ENCODE measurements around the gene EPHX1.

EPHX1 gene

DNA sequence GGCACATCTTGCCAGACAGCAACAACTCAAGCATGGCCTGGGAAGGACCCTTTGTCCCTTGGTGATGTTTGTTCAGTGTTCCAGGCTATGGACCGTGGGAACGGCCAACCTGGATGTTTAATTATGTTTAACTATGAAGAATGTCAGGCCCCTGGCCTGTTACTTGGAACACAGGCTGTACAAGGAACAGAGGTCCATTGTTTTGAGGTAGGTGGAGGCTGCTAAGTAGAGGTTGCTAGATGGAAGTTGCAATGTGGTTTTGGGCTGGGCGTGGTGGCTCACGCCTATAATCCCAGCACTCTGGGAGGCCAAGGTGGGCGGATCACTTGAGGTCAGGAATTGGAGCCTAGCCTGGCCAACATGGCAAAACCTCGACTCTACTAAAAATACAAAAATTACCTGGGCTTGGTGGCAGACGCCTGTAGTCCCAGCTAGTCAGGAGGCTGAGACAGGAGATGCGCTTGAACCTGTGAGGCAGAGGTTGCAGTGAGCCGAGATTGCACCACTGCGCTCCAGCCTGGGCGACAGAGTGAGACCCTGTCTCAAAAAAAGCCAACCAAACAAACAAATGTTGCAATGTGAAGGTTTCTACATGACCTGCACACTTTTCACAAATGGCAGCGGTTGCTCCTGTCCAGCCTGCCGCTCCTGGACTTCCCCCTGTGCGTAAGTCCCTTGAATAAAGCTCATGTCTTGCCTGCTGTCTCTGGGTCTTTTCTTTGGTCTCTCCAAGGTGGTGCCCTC is 81.5 kb downstream of the EPHX1 start:
- DNase-seq (ENCODE audit: insufficient read length, low spot score), result no peak
- FAIRE-seq, result no peak

GRCh38 chr1:225892307-225892706 is 82.4 kb downstream of the EPHX1 start:
- FAIRE-seq (no peak), DNase-seq (ENCODE audit: insufficient read length, low spot score) (no peak)

Measured in HTR-8/SVneo (cell line).